Activated naive CD4-positive, alpha-beta T cell treated with anti-CD3 and anti-CD28 coated beads, Interleukin-2, amount 50 U/mL, for 24 hours (primary cell): ENCODE results near the gene MLLT10.

ENCODE experiments used
- H3K27ac Mint-ChIP-seq: one replicate; pipeline ENCODE4 v1.8.0; 2021; ENCODE audit warnings: mild to moderate bottlenecking, mixed read lengths
- H3K27me3 Mint-ChIP-seq: one replicate; pipeline ENCODE4 v1.8.0; 2021; ENCODE audit warnings: mixed read lengths
- H3K36me3 Mint-ChIP-seq: one replicate; pipeline ENCODE4 v1.8.0; 2021; ENCODE audit warnings: mixed read lengths
- H3K4me1 Mint-ChIP-seq: one replicate; pipeline ENCODE4 v1.8.0; 2021; ENCODE audit warnings: mixed read lengths
- H3K4me3 Mint-ChIP-seq: one replicate; pipeline ENCODE4 v1.8.0; 2021; ENCODE audit warnings: mild to moderate bottlenecking, mixed read lengths
- H3K9me3 Mint-ChIP-seq: one replicate; pipeline ENCODE4 v1.8.0; 2021; ENCODE audit warnings: mixed read lengths

Gene MLLT10

DNA sequence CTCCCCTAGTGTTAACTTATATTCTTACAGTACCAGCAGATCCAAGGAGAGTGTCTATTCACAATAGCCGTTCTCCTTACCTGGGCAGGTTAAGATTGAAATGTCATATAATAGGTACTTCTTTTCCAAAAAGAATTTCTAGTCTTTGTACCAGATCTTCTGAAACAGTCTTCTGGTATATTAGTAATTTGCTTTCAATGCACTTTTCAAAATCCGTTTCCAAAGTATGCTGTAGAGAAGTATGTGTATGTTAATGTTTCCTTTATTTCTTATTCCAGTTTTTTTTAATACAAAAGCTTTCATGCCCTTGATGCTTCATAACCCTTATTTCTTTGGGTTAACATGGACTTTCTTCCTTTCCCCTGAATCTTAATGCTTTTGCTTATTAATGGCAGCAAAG is 188.2 kb downstream of the MLLT10 start:
- H3K9me3 Mint-ChIP-seq: no peaks in the 10 kb centered on the region
- peaks cover 16% of the 10 kb centered on the region for H3K36me3 Mint-ChIP-seq
- H3K27ac Mint-ChIP-seq: no peak overlapping the region
- no peaks in the 10 kb centered on the region for H3K27me3 Mint-ChIP-seq
- H3K4me1 Mint-ChIP-seq: peaks cover 43% of the 10 kb centered on the region
- no peak overlapping the region for H3K4me3 Mint-ChIP-seq

DNA sequence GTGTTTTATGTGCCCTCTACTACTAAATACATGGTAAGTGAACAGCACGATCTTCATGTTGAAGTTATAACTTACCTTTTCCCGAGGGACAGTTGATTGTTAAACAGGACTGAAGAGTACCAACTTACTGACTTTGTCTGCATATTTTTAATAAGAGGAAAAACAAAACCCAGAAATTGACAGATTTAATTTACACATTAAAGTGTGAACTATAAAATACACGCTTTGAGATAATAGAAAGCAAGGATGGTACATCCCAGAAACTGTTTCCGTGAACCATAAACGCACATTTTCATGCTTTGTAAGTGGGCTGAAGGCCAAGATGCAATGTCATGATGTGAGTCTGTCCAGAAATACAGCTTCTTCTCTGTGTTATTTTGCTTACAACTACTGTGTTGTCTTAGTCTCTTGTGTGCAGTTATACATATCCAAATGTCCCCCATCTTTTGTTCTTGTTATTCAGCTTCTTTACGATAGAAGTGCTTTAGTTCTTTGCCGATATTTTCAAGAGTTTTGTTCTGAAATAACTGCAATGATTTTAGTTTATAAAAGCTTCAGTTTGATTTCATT is 190.1 kb downstream of the MLLT10 start:
- Mint-ChIP-seq H3K9me3 (no peaks in the 10 kb centered on the region), H3K27ac (no peak overlapping the region), H3K4me1 (peaks cover 50% of the 10 kb centered on the region), H3K36me3 (peaks cover 9% of the 10 kb centered on the region), H3K4me3 (peak overlapping the region; percentile 5), H3K27me3 (no peaks in the 10 kb centered on the region)

DNA sequence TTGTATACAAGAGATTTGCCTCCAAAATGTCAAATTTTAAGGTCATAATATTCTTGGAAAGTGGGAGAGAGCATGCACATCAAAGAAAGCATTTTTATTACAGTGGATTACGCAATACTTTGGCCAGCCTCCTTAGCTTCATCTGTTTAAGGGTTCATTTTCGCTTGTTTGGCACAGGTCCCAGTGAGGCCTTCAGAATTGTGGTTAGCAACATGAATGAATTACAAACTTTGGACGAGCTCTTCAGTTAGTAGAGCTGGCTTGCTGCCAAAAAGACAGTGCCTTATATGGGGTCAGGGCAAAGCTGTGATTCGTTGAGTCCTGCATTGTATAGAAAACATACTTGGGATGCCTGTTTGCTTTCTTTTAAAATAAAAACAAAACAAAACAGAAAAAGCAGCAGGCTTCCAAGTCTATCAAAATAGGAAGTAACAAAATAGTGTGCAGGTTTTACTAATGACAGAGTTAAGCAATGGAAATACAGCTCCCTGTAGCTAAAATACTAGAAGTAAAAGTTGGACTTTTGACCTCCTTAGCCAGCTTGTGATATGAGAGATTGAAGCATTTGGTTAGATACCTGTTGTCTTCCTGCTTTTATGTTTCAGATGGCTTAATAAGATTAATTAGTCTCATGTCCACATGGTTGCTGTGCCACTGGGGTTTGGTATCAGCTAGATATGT is 190.8 kb downstream of the MLLT10 start:
- Mint-ChIP-seq H3K36me3 (peaks cover 9% of the 10 kb centered on the region), H3K27me3 (no peaks in the 10 kb centered on the region), H3K4me3 (peak overlapping the region; percentile 5), H3K9me3 (no peaks in the 10 kb centered on the region), H3K4me1 (peaks cover 51% of the 10 kb centered on the region), H3K27ac (no peak overlapping the region)

DNA sequence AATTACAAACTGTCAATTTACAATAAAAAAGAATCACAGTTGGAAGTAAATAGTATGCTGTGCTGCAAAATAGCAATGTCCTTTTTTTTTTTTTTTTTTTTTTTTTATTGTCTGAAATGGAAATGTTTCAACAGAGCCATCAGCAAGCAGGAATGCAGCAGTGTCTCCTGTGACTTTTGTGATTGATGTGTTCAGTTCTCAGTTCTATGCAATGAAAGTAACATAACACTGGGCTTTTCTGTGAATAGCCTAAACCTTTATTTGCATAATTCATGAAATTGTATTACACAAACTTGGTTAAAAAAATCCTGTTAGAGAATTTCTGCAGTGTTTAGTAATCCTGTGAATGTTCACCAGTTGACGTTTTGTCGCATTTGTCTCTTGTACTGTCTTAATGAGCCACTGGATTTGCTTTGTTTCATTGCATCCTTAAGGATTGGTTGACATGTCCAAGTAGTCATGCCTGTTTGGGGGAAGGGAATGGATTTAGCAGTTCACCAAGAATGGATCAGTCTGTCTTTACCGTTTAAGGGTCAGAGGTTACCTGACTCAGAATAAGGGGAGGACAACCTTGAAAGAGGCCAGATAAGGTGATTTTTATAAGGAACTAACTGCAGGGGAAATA is 192.7 kb downstream of the MLLT10 start:
- H3K36me3 Mint-ChIP-seq: peaks cover 11% of the 10 kb centered on the region
- no peaks in the 10 kb centered on the region for H3K27me3 Mint-ChIP-seq
- H3K4me1 Mint-ChIP-seq: peaks cover 47% of the 10 kb centered on the region
- H3K4me3 Mint-ChIP-seq: no peak overlapping the region
- no peaks in the 10 kb centered on the region for H3K9me3 Mint-ChIP-seq
- H3K27ac Mint-ChIP-seq: no peak overlapping the region

DNA sequence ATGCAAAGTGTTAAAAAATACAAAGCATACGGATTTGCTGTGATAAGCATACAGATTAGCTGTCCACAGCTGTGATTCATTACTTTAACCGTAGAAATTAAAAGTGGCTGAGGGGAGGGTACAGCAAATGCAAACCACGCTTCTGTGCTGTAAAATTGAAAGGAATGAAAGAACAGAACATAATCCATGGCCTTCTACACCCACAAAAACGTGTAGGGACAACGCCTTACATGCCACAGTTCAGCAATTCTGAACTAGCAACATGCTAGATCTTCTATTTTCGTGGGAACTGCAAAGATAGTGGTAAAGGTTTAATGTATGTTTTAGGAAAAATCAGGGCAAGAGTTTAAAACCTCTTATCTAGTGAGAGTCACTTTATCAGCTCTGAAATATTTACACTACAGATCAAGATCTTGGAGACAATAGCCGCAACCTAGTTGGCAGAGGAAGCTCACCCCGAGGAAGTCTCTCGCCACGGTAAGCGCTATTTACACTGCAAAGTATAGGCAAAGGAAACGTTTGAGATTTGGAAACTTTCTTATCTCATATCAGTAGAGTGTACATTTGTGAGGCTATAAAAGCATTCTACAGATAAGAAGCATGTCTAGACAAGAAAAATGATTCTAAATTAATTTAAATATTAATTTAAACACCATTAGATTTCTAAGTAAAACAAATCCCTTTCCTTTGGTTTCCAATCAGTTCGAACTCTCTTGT is 193.6 kb downstream of the MLLT10 start:
- Mint-ChIP-seq H3K36me3 (peaks cover 12% of the 10 kb centered on the region), H3K4me1 (peaks cover 47% of the 10 kb centered on the region), H3K27me3 (no peaks in the 10 kb centered on the region), H3K4me3 (no peak overlapping the region), H3K9me3 (no peaks in the 10 kb centered on the region), H3K27ac (no peak overlapping the region)

DNA sequence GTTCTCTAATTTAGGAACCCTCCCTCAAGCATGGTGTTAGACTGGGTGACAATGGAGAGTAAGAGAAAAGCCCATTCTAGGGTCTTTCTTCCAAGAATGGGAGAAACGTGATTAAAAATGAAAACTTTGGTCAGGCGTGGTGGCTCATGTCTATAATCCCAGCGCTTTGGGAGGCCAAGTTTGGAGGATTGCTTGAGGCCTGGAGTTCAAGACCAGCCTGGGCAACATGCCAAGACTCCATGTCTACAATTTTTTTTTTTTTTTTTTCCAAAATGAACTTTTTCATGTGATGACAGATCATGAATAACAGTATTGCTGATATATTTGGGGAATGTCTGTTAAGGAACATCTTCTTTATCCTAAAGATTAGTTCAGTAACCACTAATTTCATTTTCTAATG is 194.6 kb downstream of the MLLT10 start:
- no peaks in the 10 kb centered on the region for H3K27me3 Mint-ChIP-seq
- peaks cover 11% of the 10 kb centered on the region for H3K36me3 Mint-ChIP-seq
- H3K9me3 Mint-ChIP-seq: no peaks in the 10 kb centered on the region
- H3K27ac Mint-ChIP-seq: no peak overlapping the region
- H3K4me3 Mint-ChIP-seq: no peak overlapping the region
- H3K4me1 Mint-ChIP-seq: peaks cover 45% of the 10 kb centered on the region

DNA sequence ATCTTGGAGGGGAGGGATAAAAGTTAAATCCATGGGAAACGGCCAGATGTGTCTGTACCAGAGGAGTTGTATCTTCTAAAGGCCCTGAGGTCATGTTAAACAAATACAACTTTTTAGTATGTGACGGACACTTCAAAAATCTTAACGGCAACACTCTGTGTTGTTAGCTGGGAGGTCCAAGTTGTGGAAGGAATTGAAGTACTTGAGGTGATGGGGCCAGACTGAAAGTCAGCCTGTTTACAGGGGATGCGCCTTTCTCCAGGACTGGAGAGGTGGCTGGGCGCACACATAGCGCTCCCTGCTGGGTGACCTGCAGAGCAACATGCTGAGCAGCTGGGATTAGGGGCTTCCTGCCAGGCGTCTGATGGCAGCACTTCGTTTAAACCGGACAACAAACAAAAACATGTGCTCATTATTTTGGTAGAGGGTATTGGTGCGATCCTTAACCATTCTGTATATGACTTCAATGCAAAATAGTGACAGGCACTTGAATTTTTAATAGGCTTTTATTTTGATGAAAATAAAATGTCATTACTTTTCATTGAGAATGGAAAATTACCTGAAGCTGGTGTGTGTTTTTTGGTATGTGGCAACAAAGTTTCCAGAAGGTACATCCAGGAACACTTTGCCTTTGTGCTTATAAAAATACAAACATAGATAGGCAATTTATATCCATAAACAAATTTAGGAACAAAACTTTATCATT is 198.2 kb downstream of the MLLT10 start:
- no peak overlapping the region for H3K4me3 Mint-ChIP-seq
- H3K36me3 Mint-ChIP-seq: peaks cover 19% of the 10 kb centered on the region
- H3K9me3 Mint-ChIP-seq: no peaks in the 10 kb centered on the region
- no peak overlapping the region for H3K27ac Mint-ChIP-seq
- peaks cover 39% of the 10 kb centered on the region for H3K4me1 Mint-ChIP-seq
- H3K27me3 Mint-ChIP-seq: no peaks in the 10 kb centered on the region

DNA sequence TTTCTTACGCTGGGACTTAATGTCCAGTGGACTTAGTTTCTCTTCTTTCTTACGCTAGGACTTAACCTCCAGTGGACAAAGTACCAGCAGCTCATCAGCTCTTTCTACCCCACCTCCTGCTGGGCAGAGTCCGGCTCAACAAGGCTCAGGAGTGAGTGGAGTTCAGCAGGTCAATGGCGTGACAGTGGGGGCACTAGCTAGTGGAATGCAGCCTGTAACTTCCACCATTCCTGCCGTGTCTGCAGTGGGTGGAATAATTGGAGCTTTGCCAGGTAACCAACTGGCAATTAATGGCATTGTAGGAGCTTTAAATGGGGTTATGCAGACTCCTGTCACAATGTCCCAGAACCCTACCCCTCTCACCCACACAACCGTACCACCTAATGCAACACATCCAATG is 199.7 kb downstream of the MLLT10 start:
- Mint-ChIP-seq H3K4me3 (no peak overlapping the region), H3K27me3 (no peaks in the 10 kb centered on the region), H3K4me1 (peaks cover 36% of the 10 kb centered on the region), H3K36me3 (peaks cover 23% of the 10 kb centered on the region), H3K9me3 (no peaks in the 10 kb centered on the region), H3K27ac (no peak overlapping the region)

DNA sequence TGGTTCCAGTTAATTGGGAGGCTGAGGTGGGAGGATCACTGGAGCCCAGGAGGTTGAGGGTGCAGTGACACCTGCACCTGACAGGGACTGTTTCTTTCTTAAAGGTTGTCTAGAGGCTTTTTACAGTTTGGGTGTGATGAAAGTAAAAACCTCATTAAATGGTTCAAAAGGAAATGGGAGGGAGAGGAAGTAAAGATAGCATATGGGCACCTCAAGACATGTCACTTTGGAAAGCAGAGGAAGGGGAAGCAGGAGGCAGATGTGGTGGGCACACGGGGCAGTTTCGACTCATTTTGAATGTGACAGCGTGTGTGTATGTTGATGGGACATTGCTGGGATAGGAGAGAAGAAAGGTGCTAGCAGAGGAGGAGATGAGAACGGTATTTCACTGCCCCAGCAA is 203.1 kb downstream of the MLLT10 start:
- Mint-ChIP-seq H3K36me3 (peaks cover 27% of the 10 kb centered on the region), H3K27me3 (no peaks in the 10 kb centered on the region), H3K4me1 (peaks cover 67% of the 10 kb centered on the region), H3K9me3 (no peaks in the 10 kb centered on the region), H3K4me3 (no peak overlapping the region), H3K27ac (peak overlapping the region; percentile 69)

DNA sequence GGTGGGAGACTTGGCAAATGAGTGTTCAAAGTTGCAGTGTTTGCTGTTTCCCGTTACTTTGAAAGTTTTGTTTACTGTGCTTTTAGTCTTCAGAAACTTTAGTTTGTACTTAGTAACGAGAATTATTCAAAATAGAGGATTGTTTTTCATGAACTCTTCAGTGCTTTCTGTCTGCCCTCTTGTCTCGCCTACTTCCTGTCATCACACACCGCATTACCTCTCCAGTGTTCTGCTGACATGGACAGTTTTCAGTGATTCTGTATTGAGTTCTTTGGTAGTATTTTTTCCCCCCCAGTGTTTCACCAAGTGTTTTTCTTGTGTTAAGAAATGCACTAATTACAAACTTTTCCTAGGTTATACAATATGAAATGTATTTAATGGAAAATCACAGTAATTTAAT is 207.0 kb downstream of the MLLT10 start:
- peaks cover 22% of the 10 kb centered on the region for H3K36me3 Mint-ChIP-seq
- H3K9me3 Mint-ChIP-seq: no peaks in the 10 kb centered on the region
- peaks cover 69% of the 10 kb centered on the region for H3K4me1 Mint-ChIP-seq
- no peaks in the 10 kb centered on the region for H3K27me3 Mint-ChIP-seq
- H3K4me3 Mint-ChIP-seq: peak overlapping the region; percentile 59
- H3K27ac Mint-ChIP-seq: peak overlapping the region; percentile 96

DNA sequence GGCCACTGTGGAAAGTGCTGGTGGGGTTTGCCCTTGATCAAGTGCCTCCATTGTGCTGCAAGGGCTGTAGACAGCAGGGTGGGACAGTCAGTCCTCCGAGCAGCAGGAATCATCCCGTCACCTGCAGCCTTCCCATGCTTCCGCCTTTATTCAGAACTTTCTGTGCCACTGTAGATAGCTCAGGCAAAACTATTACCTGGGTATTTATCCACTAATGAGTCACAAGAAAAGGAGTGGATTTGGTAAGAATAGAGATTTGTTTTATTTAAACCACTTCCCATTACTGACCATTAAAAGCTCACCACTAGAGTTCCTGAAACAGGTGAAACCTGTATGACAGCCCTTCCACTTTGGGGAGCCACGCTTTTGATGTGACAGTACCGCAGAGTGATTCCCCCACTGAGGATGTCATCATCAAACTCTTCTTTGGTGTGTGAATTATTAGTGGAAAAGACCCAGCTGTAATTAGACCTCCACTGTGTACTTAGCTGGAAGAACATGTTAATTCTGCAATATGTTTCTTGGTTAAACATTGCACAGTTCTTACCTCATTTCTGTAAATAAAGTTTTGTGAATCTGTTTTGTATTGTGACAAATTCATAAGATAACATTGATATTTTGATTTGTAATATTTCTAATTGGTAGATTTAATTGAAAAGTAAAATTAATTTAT is 208.8 kb downstream of the MLLT10 start:
- H3K36me3 Mint-ChIP-seq: peaks cover 14% of the 10 kb centered on the region
- no peaks in the 10 kb centered on the region for H3K9me3 Mint-ChIP-seq
- no peaks in the 10 kb centered on the region for H3K27me3 Mint-ChIP-seq
- peaks cover 64% of the 10 kb centered on the region for H3K4me1 Mint-ChIP-seq
- no peak overlapping the region for H3K4me3 Mint-ChIP-seq
- peak overlapping the region; percentile 31 for H3K27ac Mint-ChIP-seq

DNA sequence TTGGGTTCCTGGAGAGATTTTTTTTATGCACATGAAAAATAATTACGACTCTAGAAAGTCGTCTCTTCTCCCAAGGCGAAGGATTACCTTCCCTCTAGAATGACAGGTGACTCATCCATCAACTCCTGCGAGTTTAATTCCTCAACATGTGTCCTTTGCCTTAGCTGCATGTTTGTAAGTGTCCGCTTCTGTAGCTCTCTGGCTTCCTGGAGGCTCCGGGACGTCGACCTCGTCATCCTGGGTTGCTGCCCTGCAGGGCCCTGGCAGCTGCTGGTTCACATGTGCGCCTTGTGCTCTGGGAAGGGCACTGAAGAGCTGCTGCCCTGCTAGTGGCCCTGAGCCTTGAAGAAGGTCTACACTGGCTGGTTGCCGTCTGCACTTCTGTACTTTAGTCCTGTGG is 210.2 kb downstream of the MLLT10 start:
- Mint-ChIP-seq H3K36me3 (peaks cover 9% of the 10 kb centered on the region), H3K4me3 (no peak overlapping the region), H3K27me3 (no peaks in the 10 kb centered on the region), H3K9me3 (no peaks in the 10 kb centered on the region), H3K4me1 (peaks cover 54% of the 10 kb centered on the region), H3K27ac (peak overlapping the region; percentile 4)

DNA sequence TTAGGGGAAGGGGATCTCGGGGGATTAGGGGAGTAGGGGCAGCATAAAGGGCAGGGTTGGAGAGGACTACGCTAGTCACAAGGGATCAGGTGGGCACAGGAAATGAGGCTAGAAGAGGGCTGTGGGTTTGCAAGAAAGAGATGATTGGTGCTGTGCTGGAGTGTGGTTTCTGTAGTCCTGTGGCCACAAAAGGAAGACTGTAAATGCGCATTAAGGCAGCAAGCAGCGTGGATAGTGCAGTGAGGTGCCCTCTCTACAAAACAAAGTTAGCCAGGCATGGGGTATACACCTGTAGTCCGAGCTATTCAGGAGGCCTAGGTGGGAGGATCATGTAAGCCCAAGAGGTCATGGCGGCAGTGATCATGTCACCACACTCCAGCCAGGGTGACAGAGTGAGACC is 212.1 kb downstream of the MLLT10 start:
- H3K27me3 Mint-ChIP-seq: no peaks in the 10 kb centered on the region
- peaks cover 7% of the 10 kb centered on the region for H3K36me3 Mint-ChIP-seq
- H3K9me3 Mint-ChIP-seq: no peaks in the 10 kb centered on the region
- peaks cover 35% of the 10 kb centered on the region for H3K4me1 Mint-ChIP-seq
- H3K27ac Mint-ChIP-seq: peak overlapping the region; percentile 48
- no peak overlapping the region for H3K4me3 Mint-ChIP-seq

DNA sequence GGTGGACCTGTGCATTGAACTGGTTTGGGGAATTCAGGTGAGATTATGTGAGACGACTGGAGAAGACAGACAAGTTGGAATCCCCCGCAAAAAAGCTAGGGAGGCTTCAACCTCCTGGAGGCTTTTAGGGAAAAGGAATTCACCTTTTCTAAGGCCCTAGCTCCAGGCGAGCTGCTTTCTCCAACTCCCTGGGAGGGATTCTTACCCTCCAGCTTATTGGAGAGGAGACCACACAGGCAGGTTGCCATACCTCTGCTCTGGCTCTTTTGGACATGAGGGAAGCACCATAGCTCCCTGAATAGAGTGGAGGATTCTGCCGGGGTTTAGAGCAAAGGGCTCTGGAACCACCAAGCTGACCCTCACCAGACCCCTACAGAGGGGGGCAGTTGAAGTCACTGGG is 213.8 kb downstream of the MLLT10 start:
- peaks cover 2% of the 10 kb centered on the region for H3K36me3 Mint-ChIP-seq
- no peaks in the 10 kb centered on the region for H3K9me3 Mint-ChIP-seq
- H3K4me1 Mint-ChIP-seq: peaks cover 19% of the 10 kb centered on the region
- no peak overlapping the region for H3K27ac Mint-ChIP-seq
- H3K27me3 Mint-ChIP-seq: no peaks in the 10 kb centered on the region
- no peak overlapping the region for H3K4me3 Mint-ChIP-seq

DNA sequence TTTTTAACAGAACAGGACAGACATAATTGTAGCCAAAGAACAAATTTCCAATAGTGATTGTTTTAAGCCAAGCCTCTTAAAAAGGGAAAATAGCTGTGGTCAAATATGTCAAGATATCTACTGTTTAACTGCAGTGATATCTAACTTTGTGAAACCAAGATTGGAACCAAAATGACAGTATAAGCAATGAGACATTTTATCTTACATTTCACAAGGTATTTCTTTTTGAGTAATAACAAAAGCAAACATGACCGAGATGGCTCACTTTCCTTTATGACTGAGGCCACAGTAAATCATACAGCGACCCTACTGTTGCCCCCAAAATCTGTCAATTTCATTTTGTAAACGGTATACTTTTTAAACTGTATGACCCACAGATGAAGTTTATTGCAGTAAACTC is 215.8 kb downstream of the MLLT10 start:
- Mint-ChIP-seq H3K36me3 (peaks cover 3% of the 10 kb centered on the region), H3K4me1 (peaks cover 17% of the 10 kb centered on the region), H3K4me3 (no peak overlapping the region), H3K27me3 (no peaks in the 10 kb centered on the region), H3K27ac (no peak overlapping the region), H3K9me3 (no peaks in the 10 kb centered on the region)
